Midbrain (tissue), 1 donor: ENCODE results near the gene RCAN3.

Experiments used
- DNase-seq: peaks from one replicate; lab custom pipeline; 2025; lab: John Stamatoyannopoulos, UW

Gene RCAN3

DNA sequence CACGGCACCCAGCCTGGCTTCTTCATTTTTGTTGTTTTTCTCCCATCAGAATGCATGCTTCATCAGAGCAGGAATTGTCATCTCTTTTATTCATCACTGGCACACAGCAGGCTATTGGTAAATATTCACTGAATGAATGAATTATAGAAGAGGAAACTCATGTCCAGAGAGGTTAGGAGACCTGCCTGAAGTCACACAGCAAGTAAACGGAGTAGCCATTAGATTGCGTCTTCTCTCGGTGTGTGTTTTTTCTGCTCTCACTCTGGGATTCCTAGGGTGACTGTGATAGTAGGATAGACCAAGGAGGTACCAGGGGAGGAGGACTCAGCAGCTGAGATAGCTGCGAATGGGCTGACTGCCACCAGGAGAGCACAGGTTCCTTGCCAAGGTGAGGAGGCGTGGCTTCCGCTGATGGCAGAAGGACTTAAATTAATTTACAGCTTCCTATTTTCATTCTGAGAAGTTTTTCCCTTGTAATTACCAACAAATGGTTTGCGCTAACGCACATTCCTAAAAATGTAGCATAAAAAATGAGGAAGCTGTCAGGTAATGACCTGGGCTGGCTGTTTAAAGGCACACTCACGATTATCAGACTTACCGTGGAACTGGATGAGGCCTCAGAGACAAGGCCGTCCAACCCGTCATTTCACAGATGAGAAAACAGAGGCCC, 48.8 kb downstream of the RCAN3 start:
- no peak for DNase-seq

DNA sequence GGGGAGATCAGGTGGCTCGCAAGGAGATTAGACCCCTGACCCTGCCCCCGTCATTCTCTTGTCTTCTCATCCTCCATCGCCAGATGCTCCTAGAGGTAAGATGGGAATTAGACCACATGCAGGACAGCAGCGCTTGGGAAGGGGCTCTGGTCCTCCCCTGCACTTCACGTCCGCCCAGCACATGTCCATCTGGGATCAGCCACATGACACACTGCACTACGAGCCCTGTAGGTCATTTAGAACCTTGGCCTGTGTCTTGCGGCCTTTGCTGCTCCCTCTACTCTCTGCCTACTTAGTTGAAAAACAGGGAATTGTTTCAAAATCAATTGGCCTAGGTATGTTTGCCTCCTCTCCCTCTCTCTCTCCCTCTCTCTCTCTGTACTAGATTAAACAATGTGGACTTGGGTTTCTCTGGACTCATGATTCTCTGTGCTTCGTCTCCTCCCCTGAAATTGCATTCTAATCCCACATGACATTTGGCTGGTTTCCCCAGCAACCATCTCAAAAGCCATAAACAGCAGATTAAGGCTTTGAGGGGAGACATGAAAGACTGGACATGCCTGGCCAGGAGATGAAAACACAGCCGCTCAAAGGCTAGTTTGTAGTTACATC, 49.4 kb downstream of the RCAN3 start:
- no peak for DNase-seq

GRCh38 chr1:24553931-24554330, 51.3 kb downstream of the RCAN3 start:
- DNase-seq = no peak

- no peak for DNase-seq
Measured at GRCh38 chr1:24554714-24555113, 52.1 kb downstream of the RCAN3 start.

- no peak for DNase-seq
Measured at GRCh38 chr1:24555591-24556413, 53.2 kb downstream of the RCAN3 start, which contains the start of gene NCMAP. Gene NCMAP (plus strand): TSS chr1:24556087. CDS start chr1:24595431, 39,344 bp downstream.

GRCh38 chr1:24556414-24556795, 53.8 kb downstream of the RCAN3 start:
- DNase-seq = no peak

GRCh38 chr1:24557220-24557619, 54.6 kb downstream of the RCAN3 start:
- no peak for DNase-seq

DNA sequence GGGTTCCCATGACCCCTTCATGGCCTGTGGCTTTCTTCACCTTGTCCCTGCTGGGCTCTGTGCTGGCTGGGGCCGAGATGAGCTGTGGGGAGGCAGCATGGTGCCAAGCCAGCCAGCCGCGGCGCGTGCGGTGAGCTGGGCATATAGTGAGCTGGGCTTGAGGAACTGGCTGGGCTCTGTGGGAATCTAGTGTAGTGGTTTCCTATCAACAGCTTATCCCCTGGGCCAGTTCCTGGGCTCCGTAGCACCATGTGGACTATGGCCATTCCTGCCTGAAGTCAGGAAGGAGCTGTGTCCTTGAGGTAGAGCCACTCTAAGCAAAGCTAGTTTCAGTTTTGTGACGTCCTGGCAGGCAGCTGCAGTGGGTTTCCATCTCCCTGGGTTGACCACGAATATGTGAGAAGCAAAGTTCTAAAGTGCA, 55.1 kb downstream of the RCAN3 start:
- no peak for DNase-seq

- DNase-seq = no peak
Measured at GRCh38 chr1:24558455-24558854, 55.8 kb downstream of the RCAN3 start.

DNA sequence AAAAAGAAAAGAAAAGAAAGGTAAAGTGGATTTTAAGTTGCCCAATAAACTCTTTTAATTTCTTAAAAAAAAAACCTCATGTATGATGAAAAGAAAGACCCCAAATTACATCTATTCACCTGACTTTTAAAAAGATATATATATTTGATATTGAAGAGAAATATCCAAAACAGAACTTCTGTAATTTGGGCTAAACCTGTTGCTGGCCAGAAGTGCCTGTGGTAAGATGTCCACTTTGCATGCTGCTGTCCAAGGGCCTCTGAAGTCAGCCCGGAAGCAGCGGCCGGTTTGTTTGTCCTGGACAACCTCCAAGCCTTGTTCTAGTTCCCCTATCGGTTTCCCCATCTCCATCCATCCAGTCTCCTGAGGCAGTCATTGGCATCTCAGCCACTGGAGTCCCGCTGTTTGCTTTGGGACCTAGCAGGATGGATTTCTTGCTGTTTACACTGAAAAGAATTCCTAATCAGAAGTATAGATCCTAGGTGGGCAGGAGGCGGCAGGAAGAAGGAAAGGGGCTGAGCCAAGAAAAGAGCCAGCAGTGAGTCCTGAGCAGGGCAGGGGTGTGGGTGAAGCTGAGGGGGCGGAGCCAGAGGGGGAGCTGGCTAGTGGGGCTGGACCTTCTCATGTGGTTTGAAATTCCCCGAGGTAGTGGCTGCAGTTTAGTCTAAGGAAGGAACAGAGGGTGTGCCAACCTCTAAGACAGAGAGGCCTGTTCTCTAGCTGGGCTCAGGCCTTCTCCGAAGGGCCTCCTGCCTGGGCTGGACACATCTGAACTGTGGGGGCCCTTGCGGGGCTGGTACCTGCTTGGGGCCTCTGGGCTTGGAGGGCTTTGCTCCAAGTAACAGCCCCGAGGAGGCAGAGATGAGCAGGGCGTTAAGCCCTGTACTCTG, 56.5 kb downstream of the RCAN3 start:
- peak; percentile 64 for DNase-seq

DNA sequence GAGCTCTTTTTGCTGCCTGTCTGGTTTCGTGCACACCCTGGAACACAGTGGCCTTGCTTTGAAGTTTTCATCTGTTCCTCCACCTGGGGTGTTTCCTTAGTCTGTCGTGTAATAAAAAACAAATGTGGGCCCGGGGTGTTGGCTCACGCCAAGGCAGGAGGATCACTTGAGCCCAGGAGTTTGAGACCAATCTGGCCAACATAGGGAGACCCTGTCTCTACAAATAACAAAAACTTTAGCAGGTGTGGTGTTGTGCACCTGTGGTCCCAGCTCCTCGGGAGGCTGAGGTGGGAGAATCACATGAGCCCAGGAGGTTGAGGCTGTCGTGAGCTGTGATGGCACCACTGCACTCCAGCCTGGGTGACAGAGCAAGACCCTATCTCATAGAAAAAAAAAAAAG, 57.7 kb downstream of the RCAN3 start:
- DNase-seq = no peak

GRCh38 chr1:24562625-24563024, 60.0 kb downstream of the RCAN3 start:
- no peak for DNase-seq

DNA sequence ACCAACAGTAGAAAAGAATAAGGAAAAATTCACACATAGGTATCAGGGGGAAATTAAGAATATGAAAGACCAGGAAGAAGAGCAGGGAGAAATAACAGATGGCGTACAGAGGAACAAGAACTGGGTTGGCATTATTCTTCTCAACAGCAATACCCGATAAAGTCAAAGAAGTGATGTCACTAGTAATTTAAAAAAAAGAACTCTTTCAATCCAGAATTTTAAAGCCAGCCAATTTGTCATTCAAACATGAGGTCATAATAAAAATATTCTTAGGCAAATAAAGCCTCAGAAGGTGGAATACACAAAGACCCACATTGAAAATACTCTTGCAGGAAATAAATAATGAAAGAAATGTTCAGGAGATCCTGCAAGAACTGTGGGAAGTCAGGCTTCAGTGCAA, 62.1 kb downstream of the RCAN3 start:
- no peak for DNase-seq

GRCh38 chr1:24566236-24566867, 63.7 kb downstream of the RCAN3 start:
- DNase-seq = no peak

DNA sequence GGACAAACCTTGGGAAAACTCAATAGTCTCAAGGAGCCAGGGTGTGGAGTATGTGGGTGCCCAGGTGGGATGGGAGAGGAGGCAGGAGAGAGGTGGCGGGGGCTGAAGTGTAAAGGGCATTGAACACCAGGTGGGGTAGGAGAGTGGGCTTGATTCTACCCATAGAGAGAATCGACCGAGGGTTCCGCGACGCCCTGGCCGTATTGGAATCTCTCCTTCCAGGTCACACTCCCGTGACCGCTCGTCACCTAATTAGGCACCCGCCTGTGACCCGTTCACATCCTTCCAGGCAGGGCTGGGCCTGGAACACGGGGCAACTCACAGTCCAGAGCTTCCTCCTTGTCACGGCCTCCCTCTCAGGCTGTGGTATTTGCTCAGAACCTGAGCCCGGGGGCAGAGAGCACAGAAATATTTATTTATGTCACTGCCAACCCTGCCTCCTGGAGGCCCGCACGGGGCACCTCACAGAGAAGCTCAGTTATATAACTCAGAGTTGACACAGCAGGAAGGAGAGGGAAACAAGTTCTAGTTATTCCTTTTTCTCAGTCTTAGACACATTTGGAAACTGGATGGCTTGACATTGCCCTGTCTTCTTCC, 65.3 kb downstream of the RCAN3 start:
- no peak for DNase-seq

DNA sequence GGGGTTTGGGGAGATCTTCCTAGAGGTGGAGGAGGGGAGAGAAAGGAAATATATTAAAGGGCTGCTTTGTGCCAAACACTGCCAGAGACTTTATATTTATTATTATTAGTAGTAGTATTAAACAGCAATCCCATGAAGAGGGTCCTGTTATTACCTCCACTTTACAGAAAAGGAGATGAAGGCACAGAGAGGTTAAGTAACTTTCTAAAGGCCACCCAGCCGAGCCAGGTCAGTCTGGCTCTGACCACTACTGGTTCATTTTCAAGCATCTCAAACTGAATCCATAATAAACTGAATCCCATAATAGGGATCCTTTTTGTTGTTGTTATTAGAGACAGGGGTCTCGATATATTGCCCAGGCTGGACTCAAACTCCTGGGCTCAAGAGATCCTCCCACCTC, 65.8 kb downstream of the RCAN3 start:
- no peak for DNase-seq

DNA sequence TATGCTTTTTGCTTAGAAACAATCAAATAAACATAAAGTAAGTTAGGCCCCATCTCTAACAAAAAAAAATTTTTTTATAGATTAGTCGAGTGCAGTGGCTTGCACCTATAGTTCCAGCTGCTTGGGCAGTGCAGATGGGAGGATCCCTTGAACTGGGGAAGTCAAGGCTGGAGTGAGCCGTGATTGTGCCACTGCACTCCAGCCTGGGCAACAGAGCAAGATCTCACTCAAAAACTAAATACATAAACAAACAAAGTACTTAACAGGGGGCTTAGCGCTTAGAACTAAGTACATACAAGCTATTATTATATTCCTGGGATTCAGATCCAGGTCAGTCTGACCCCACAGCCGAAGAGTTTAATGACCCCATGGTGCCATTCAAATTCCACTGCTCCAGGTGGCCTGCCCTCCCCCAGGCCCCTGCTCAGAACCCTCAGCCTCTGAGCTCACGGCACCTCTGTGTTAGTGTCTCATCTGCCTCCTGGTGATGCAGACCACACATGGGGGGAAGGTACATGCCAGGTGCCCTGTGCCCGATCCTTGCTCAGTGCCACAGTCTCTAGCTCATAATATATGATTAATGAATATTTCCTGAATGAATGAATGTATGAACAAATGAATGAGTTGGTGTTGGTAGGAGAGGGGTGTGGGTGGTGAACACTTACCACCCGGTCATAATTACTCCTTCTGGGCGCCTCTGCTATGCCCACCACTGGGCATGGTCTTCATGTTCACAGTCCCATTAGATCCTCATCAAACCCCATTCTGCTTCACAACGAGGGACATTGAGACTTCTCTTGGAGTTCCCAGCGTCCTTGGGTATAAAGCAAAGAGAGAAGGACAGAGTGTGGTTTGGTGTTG, 67.9 kb downstream of the RCAN3 start:
- DNase-seq = no peak

DNA sequence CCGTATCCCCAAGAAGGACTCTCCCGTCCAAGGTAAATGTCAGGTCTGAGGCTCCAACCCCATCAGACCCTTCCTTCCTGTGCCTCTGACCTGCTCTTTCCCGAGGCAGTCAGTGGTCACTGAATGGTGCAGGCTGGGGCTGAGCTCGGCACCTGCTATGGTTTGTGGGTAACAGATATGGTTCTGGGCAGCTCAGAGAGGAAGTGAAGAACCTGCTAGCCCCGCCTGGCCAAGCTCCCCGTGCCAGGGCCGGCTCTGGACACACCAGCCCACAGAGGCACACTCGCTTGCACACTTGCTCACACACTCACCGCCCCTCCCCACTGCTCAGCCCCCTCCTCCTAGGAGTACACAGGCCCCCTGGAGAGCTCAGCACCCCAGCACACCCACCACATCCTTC, 69.7 kb downstream of the RCAN3 start:
- DNase-seq = no peak

- DNase-seq = no peak
Measured at GRCh38 chr1:24575905-24576587, 73.4 kb downstream of the RCAN3 start.

DNA sequence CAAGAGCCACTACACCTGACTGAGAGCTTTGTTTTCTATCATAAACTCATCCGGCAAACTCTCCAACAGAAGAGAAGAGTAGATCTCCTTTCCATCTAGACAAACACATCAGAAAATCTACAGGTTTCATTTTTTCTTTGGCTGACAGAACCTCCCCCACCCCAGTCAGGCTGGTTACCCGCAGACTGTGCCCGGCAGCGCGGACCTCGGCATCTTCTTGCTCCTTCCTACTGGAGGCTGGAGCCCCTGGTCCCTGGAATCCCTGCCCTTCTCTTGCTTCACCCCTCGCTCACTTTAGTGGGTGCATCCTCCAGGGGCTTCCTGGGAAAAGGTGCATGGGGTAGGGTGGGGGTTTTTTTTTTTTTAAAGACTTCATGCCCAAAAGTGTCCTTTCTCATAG, 76.2 kb downstream of the RCAN3 start:
- DNase-seq = no peak
